ENCODE measurements around the gene MST1.
A peak's percentile ranks its signal among the peaks of the same experiment; 100 is the strongest.

Gene MST1

DNA sequence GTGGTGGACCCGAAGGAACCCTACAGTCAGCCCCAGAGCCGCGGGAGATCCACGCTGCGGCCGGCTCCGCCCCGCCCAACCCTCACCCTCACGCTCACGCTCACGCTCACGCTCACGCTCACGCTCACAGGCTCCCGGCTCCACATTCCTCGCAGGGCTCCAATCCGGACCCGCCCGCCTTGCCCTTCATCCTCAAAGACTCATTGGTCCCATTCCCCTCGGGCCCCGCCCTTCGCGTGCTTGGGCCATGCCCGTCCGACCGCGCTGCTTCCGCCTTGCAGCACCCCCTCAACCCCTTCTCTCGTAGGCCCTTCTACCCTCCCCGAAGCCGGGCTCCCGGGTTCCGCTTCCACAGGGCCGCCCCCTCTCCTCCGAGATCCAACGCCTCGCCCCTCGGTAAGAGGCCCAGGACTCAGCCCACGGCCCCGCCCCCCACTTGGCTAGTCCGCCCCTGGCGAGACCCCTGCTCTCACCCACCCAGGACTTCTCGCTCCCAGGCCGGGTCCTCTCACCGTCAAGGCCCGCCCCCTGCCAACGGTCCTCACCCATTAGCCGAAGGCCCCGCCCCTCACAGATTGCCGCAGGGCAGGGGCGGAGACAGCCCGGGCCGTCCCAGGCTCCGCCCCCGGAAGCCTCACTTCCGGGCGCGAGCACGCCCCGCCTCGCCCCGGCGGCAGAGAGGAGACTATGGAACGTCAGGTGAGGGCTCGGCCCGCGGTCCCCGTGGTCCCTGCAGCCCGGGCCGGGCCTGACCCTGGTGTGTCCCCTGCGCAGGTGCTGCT, 15.4 kb downstream of the MST1 start, which contains the start of gene APEH (continued):
- TF ChIP-seq MYNN (tag by site-specific recombination; IDR thresholded peaks at IDR 0.05; ENCODE audit: borderline replicate concordance) (no peak), ZNF621 (tag by site-specific recombination; IDR thresholded peaks at IDR 0.05) (no peak), ZNF10 (tag by site-specific recombination; IDR thresholded peaks at IDR 0.05) (0 out of 2 replicates have a peak, but pooled peaks have one; percentile 17), ZXDB (tag by site-specific recombination; IDR thresholded peaks at IDR 0.05) (peak; percentile 96), ZNF350 (tag by site-specific recombination; IDR thresholded peaks at IDR 0.05) (no peak), HOXD13 (CRISPR knock-in tag; IDR thresholded peaks at IDR 0.05; ENCODE audit: borderline replicate concordance) (no peak), SP3 (tag by site-specific recombination; IDR thresholded peaks at IDR 0.05) (peak; percentile 96), ZNF843 (tag by site-specific recombination; IDR thresholded peaks at IDR 0.05) (no peak), ZNF394 (tag by site-specific recombination; IDR thresholded peaks at IDR 0.05; ENCODE audit: borderline replicate concordance) (peak; percentile 52; the same call in 1 of the 2 replicates), YY1 (tag by site-specific recombination; IDR thresholded peaks at IDR 0.05) (no peak), KLF10 (tag by site-specific recombination; IDR thresholded peaks at IDR 0.05) (peak; percentile 64), ZNF549 (tag by site-specific recombination; IDR thresholded peaks at IDR 0.05) (no peak), SP7 (tag by site-specific recombination; IDR thresholded peaks at IDR 0.05) (peak; percentile 73), GLIS2 (tag by site-specific recombination; IDR thresholded peaks at IDR 0.05) (peak; percentile 98), ZNF610 (tag by site-specific recombination; IDR thresholded peaks at IDR 0.05; ENCODE audit: borderline replicate concordance) (0 out of 2 replicates have a peak, but pooled peaks have one; percentile 73), ZNF37A (tag by site-specific recombination; IDR thresholded peaks at IDR 0.05) (no peak), ZBTB20 (tag by site-specific recombination; IDR thresholded peaks at IDR 0.05) (peak; percentile 100), ZNF19 (tag by site-specific recombination; IDR thresholded peaks at IDR 0.05; ENCODE audit: low read depth) (no peak), ZNF202 (tag by site-specific recombination; IDR thresholded peaks at IDR 0.05; ENCODE audit: borderline replicate concordance) (no peak), ZNF585B (tag by site-specific recombination; IDR thresholded peaks at IDR 0.05) (no peak), ZNF157 (tag by site-specific recombination; IDR thresholded peaks at IDR 0.05) (no peak), ZNF561 (tag by site-specific recombination; IDR thresholded peaks at IDR 0.05; ENCODE audit: borderline replicate concordance) (peak; percentile 37; the same call in 1 of the 2 replicates), WT1 (tag by site-specific recombination; IDR thresholded peaks at IDR 0.05) (peak; percentile 43), ZNF785 (tag by site-specific recombination; IDR thresholded peaks at IDR 0.05) (peak; percentile 79; the same call in 1 of the 2 replicates), ZNF174 (tag by site-specific recombination; IDR thresholded peaks at IDR 0.05) (no peak), SCRT2 (tag by site-specific recombination; IDR thresholded peaks at IDR 0.05) (no peak), ZNF529 (tag by site-specific recombination; IDR thresholded peaks at IDR 0.05; ENCODE audit: insufficient replicate concordance) (no peak), ZNF416 (tag by site-specific recombination; IDR thresholded peaks at IDR 0.05) (no peak), KLF16 (tag by site-specific recombination; IDR thresholded peaks at IDR 0.05) (peak; percentile 87), KLF8 (tag by site-specific recombination; IDR thresholded peaks at IDR 0.05) (peak; percentile 83; the same call in 1 of the 2 replicates)
- TF ChIP-seq, protein P1, sequence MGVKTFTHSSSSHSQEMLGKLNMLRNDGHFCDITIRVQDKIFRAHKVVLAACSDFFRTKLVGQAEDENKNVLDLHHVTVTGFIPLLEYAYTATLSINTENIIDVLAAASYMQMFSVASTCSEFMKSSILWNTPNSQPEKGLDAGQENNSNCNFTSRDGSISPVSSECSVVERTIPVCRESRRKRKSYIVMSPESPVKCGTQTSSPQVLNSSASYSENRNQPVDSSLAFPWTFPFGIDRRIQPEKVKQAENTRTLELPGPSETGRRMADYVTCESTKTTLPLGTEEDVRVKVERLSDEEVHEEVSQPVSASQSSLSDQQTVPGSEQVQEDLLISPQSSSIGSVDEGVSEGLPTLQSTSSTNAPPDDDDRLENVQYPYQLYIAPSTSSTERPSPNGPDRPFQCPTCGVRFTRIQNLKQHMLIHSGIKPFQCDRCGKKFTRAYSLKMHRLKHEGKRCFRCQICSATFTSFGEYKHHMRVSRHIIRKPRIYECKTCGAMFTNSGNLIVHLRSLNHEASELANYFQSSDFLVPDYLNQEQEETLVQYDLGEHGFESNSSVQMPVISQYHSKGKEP (tag by site-specific recombination; IDR thresholded peaks at IDR 0.05): no peak
- TF ChIP-seq, protein P2, sequence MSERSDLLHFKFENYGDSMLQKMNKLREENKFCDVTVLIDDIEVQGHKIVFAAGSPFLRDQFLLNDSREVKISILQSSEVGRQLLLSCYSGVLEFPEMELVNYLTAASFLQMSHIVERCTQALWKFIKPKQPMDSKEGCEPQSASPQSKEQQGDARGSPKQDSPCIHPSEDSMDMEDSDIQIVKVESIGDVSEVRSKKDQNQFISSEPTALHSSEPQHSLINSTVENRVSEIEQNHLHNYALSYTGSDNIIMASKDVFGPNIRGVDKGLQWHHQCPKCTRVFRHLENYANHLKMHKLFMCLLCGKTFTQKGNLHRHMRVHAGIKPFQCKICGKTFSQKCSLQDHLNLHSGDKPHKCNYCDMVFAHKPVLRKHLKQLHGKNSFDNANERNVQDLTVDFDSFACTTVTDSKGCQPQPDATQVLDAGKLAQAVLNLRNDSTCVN (tag by site-specific recombination; optimal IDR thresholded peaks at IDR 0.05): peak; percentile 82
- TF ChIP-seq, protein P3, sequence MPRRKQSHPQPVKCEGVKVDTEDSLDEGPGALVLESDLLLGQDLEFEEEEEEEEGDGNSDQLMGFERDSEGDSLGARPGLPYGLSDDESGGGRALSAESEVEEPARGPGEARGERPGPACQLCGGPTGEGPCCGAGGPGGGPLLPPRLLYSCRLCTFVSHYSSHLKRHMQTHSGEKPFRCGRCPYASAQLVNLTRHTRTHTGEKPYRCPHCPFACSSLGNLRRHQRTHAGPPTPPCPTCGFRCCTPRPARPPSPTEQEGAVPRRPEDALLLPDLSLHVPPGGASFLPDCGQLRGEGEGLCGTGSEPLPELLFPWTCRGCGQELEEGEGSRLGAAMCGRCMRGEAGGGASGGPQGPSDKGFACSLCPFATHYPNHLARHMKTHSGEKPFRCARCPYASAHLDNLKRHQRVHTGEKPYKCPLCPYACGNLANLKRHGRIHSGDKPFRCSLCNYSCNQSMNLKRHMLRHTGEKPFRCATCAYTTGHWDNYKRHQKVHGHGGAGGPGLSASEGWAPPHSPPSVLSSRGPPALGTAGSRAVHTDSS (tag by site-specific recombination; IDR thresholded peaks at IDR 0.05): no peak
- TF ChIP-seq, protein P4, sequence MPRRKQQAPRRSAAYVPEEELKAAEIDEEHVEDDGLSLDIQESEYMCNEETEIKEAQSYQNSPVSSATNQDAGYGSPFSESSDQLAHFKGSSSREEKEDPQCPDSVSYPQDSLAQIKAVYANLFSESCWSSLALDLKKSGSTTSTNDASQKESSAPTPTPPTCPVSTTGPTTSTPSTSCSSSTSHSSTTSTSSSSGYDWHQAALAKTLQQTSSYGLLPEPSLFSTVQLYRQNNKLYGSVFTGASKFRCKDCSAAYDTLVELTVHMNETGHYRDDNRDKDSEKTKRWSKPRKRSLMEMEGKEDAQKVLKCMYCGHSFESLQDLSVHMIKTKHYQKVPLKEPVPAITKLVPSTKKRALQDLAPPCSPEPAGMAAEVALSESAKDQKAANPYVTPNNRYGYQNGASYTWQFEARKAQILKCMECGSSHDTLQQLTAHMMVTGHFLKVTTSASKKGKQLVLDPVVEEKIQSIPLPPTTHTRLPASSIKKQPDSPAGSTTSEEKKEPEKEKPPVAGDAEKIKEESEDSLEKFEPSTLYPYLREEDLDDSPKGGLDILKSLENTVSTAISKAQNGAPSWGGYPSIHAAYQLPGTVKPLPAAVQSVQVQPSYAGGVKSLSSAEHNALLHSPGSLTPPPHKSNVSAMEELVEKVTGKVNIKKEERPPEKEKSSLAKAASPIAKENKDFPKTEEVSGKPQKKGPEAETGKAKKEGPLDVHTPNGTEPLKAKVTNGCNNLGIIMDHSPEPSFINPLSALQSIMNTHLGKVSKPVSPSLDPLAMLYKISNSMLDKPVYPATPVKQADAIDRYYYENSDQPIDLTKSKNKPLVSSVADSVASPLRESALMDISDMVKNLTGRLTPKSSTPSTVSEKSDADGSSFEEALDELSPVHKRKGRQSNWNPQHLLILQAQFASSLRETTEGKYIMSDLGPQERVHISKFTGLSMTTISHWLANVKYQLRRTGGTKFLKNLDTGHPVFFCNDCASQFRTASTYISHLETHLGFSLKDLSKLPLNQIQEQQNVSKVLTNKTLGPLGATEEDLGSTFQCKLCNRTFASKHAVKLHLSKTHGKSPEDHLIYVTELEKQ (tag by site-specific recombination; IDR thresholded peaks at IDR 0.05; ENCODE audit: borderline replicate concordance): no peak

All from HEK293 (cell line).